Measurements from ENCODE around the gene CELF2.

The CELF2 gene

DNA sequence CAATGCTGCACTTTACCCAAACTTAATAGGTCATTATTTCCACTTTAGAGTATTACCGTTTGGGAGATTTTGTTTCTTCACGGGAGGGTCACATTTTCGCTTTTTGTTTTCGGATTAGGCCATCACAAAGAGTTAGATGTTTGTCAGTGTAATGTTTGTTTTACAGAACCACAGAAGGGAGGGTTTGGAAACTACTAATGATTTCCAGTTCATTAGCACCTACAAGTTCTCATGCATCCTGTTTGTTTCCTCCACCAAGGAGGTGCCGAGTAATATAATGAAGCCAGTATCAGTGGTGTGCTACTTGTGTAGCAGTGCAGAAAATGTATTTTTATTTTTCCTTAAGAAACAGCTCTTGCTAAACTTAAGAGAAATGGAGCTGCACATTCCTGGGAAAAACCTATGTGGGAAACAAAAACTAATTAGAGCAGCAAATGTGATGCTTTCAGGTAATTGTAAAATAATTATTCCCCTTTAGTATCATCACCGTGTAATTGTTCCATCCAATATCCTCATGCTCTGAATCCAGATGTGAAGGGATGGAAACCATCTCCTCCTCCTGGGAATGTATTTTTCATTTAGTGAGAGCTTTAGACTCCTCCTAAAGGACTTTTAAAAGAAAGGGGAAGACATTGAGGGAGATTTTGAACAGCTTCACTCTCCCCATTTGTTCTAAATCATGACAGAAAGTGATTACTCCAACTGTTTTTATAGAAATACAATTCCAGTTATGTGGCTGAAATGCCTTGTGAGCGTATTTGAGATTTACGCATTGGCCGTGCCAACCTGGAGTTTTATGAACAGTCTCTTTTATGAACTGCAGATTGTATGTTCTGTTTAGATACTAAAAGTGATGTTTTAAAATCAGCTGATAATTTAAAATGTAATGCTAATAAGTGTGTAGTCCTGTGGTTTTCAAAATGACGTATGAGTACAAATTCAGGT is 5.6 kb downstream of the CELF2 start:
- DNase-seq (ENCODE audit: low spot score): no peak

GRCh38 chr10:11024596-11024995 is 6.9 kb downstream of the CELF2 start:
- DNase-seq (ENCODE audit: low spot score): peak; percentile 45

DNA sequence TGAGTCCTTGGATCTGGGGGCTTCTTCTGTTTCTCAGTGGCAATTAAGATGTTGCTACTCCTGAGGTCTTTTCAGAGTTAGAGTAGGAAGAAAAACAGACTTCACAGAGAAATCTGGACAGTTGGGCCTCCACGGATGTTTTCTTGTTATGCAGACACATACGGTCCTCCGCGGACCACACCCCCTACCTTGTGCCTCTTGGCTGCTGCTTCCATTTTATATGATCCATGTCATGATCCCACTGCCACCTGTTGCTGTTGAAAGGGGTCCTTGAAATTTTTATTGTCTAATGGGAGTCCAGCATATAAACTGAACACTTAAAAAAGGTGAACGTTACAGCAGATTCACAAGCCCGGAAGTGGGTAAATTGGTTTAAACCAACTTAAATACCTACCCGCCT is 8.3 kb downstream of the CELF2 start:
- no peak for DNase-seq (ENCODE audit: low spot score)

GRCh38 chr10:11026773-11027172 is 9.1 kb downstream of the CELF2 start:
- DNase-seq (ENCODE audit: low spot score): peak; percentile 33

DNA sequence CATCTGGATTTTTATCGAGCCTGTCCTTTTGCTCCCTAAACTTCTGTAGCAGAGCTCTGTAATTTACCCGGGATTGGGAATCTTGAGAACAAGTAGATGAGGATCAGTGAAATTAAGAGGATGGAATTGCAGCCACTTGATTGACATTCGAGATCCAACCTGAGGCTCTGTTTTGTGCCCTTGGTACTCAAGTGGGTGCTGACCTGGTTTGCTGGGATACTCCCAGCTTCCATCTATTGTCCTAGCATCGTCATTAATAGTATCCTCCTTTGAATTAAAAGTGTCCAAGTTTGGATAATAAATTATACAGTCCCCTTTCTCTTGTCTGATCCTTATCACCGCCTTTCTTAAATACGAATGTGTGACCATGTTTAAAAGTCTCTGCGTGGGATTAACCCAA is 17.1 kb downstream of the CELF2 start:
- DNase-seq (ENCODE audit: low spot score): no peak

GRCh38 chr10:11035301-11035991 is 17.8 kb downstream of the CELF2 start:
- DNase-seq (ENCODE audit: low spot score): peak; percentile 82

GRCh38 chr10:11036424-11037011 is 18.8 kb downstream of the CELF2 start:
- peak; percentile 65 for DNase-seq (ENCODE audit: low spot score)

DNA sequence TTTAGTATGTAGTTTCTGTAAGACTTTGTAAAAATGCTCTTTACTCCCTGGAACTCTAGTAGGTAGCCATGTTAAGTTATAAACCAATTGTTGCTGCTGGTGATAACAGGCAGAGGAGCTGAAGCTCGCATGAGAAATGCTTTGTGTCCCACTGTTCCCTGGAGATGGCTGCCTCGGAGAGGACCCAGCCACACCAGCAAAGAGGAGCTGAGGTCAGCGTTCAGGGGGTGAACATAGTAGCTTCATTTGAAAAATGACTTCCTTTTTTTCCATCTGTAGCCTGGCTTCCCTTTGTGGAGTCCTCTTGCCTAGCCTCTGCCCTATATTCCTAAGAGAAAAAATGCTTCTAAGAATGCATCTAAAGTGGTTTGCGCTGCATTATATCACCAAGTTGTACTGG is 20.3 kb downstream of the CELF2 start:
- DNase-seq (ENCODE audit: low spot score): no peak

- no peak for DNase-seq (ENCODE audit: low spot score)
Measured at GRCh38 chr10:11042357-11042756, 24.7 kb downstream of the CELF2 start.

DNA sequence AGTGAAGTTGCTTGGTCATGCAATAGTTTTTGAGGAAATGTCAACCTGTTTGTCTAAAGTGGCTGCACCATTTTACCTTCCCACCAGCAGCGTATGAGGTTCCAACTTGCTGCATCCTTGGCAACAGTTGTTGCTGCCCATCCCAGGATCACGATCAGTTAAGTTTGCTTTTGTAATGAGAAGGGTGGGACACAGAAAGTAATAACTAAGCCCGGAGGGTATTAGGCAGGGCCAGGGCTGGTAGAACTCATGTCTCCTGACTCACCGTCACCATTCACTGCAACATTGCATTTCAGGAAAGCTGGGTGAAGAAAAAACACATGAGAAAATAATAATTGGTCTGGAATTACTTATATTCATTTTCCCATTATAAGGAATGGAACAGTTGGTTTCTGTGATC is 25.4 kb downstream of the CELF2 start:
- DNase-seq (ENCODE audit: low spot score): no peak

GRCh38 chr10:11043446-11044127 is 25.9 kb downstream of the CELF2 start:
- DNase-seq (ENCODE audit: low spot score): no peak

GRCh38 chr10:11045487-11045886 is 27.8 kb downstream of the CELF2 start:
- no peak for DNase-seq (ENCODE audit: low spot score)

DNA sequence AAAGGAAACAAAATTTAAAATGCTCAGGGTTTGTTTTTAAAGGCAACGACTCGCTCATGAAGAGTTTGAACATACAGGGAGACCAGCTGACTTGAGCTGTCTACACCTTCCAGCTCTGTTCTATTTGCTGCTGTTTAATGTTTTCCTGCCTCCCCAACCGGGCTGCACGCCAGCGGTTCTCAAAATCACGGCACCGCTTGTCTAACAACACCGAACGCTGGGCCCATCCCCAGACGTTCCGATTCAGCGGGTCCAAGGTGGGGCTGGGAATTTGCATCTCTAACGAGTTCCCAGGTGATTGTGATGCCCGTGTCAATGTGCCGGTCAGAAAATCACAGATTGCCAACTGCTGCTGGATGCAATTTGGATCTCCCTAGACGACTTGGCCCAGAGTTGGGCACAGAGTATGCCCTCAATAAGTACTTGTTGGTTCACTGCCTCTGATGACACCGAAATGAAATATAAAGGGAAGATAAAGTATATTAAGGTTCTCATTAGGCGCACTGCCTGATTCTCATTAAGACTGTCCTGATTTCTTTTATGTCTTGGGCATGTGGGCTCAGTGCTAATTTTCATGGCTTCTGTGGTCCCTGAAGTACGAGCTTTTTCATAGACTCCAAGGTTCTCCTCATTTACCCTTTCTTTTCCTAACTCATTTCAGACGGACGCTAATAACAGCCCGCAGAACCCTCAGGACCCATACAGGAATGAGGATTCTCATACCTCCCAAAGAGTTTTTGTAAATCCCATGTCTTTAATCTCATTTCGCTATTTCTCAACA is 28.5 kb downstream of the CELF2 start:
- DNase-seq (ENCODE audit: low spot score): no peak

DNA sequence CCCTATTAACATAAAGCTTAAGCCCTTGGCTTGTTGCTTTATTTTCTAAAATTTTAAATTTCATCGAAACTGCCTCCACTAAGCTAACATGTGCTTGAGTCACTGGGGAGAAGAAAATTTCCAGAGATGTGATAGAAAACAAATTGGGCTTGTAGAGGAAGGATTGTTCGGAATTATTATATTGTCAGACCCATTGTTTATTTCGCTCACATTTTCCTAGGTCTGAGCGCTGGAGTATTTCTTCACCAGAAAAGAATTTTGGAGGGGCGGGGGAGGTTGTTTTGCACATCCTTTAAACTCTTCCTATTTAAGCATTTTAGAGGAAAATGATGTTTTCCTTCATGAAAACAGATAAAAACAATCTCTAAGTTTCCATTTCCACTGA is 29.1 kb downstream of the CELF2 start:
- DNase-seq (ENCODE audit: low spot score): peak; percentile 13

DNA sequence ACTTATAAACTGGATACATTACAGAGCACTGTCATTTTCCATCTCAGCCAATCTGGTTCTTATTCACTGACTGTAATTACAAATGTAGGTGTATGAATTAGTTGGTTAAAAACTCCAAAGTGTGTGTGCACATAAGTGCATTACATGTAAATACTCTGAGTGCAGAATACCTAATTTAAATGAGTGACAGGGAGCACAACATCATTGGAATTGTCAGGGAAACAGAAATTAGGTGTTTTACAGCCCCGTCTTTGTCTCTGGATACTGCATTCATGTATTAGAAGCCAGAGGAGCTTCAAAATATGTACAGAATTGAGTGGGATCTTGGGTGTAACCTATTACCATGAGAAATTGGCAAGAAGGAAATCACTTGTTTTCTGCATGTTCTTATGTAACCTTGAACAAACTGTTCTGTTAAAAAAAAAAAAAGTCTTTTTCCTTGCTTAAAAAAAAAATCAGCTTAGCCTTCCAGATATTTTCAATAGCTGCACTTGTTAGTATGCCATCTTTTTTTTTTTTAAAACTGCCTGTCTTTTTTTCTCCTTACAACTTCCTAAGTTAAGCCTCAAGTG is 31.1 kb downstream of the CELF2 start:
- no peak for DNase-seq (ENCODE audit: low spot score)

DNA sequence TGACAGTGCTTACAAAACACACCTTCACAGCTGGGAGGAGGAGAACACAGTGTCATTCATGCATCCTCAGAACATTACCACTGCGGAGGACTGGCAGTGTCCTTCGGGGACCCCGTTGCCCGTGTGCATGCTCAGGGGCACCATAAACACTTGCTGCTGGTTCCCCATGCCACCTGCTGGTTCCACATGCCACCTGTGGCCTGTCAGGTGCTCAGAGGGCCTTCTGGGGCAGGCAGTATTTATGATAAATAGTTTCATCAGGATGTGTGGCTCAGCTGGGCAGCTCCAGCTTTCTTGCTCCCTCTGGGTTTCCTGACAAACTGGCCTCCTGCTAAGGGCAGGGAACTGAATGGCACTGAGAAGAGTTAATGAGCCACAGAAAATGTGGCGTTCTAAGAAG is 32.1 kb downstream of the CELF2 start:
- no peak for DNase-seq (ENCODE audit: low spot score)

GRCh38 chr10:11050301-11051287 is 32.9 kb downstream of the CELF2 start:
- no peak for DNase-seq (ENCODE audit: low spot score)

GRCh38 chr10:11057018-11057417 is 39.3 kb downstream of the CELF2 start:
- no peak for DNase-seq (ENCODE audit: low spot score)

DNA sequence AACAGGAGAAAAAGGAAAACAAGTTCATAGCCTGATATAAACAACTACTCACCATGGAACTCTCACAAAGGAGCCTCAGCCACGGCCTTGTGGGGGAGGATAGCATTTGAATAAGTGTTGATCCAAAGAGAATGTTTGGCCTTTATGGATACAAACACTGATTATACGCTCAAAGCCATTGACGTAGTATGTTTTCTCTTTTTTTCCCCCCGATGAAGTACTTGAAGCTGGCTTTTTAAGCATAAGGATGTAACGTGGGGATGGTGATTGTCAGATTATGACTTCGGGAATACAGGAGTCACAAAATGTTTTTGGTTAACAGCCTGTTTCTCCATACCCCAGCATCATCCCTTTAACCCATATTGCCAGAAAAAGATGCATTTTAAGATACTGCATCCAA is 39.8 kb downstream of the CELF2 start:
- no peak for DNase-seq (ENCODE audit: low spot score)

- DNase-seq (ENCODE audit: low spot score): no peak
Measured at GRCh38 chr10:11057994-11058393, 40.3 kb downstream of the CELF2 start.

Measured in AG20443 (cell line).